GM21423 (cell line): ENCODE measurements around the gene KLHL26.
"Not testable (repeated sequence)": the region's sequence is repeated elsewhere in the genome, so short reads cannot be mapped to it uniquely, and the experiment has no call there.

Experiments
- ATAC-seq: cut with Tn5 transposase; IDR thresholded peaks from one replicate; pipeline ENCODE4 v1.9.1; 2021; ENCODE audit warnings: mild to moderate bottlenecking, moderate library complexity; ENCODE audit not compliant: unreplicated experiment

KLHL26 gene

GRCh38 chr19:18636969-18637629 is at the start of gene KLHL26:
Gene KLHL26, plus strand, starts transcription at chr19:18637028. Its CDS starts 27 bp downstream, at chr19:18637055.
- no peak for ATAC-seq

GRCh38 chr19:18587561-18587960 is 49.3 kb upstream of the KLHL26 start:
- no peak for ATAC-seq

GRCh38 chr19:18587962-18588610 is 48.7 kb upstream of the KLHL26 start:
- ATAC-seq: no peak

- peak; percentile 55 for ATAC-seq
Observed at GRCh38 chr19:18588611-18589379, 48.0 kb upstream of the KLHL26 start, which contains the start of gene REX1BD. Gene REX1BD, plus strand, starts transcription at chr19:18588798. Its CDS starts 4 bp downstream, at chr19:18588802.

GRCh38 chr19:18589380-18590272 is 47.2 kb upstream of the KLHL26 start:
- ATAC-seq: peak; percentile 34

- ATAC-seq: no peak
Observed at GRCh38 chr19:18590273-18591272, 46.3 kb upstream of the KLHL26 start.

GRCh38 chr19:18591735-18592385 is 45.0 kb upstream of the KLHL26 start:
- ATAC-seq: no peak

- ATAC-seq: not testable (repeated sequence)
Observed at GRCh38 chr19:18592732-18593131, 44.1 kb upstream of the KLHL26 start.

GRCh38 chr19:18593367-18594095 is 43.3 kb upstream of the KLHL26 start:
- no peak for ATAC-seq

GRCh38 chr19:18594096-18594823 is 42.6 kb upstream of the KLHL26 start:
- ATAC-seq: peak; percentile 50

- ATAC-seq: no peak
Observed at GRCh38 chr19:18594824-18595373, 41.9 kb upstream of the KLHL26 start.

GRCh38 chr19:18595475-18595874 is 41.4 kb upstream of the KLHL26 start:
- no peak for ATAC-seq

GRCh38 chr19:18596752-18597157 is 40.1 kb upstream of the KLHL26 start:
- no peak for ATAC-seq

GRCh38 chr19:18597809-18598660 is 38.8 kb upstream of the KLHL26 start:
- no peak for ATAC-seq

- no peak for ATAC-seq
Observed at GRCh38 chr19:18599485-18599884, 37.3 kb upstream of the KLHL26 start.

GRCh38 chr19:18600692-18601397 is 36.0 kb upstream of the KLHL26 start:
- ATAC-seq: not testable (repeated sequence)
